ENCODE data around the gene C16orf54.
"Not testable (repeated sequence)": the region's sequence is repeated elsewhere in the genome, so short reads cannot be mapped to it uniquely, and the experiment has no call there.

C16orf54 gene

DNA sequence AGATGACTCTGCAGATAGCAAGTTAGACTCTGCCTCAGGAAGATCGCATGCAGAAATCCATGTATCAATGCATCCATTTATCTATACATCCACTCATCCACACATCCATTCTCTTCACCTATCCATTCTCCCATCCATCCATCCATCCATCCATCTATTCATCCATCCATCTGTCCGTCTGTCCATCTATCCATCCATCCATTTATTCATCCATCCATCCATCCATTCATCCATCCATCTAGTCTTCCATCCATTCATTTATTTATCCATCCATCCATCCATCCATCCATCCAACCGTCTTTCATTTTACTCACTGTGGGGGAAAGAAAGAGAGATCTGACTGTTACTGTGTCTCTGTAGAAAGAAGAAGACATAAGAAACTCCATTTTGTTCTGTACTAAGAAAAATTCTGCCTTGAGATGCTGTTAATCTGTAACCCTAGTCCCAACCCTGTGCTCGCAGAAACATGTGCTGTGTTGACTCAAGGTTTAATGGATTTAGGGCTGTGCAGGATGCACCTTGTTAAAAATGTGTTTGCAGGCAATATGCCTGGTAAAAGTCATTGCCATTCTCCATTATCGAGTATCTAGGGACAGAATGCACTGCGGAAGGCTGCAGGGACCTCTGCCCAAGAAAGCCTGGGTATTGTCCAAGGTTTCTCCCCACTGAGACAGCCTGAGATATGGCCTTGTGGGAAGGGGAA is 5.7 kb downstream of the C16orf54 start:
- H3K9me3 Mint-ChIP-seq; H3K4me3 Mint-ChIP-seq; ATAC-seq (replicated peaks); H3K27me3 Mint-ChIP-seq; DNase-seq: not testable (repeated sequence)
- Mint-ChIP-seq H3K36me3 (peaks cover 15 to 19% of the 10 kb centered on the region in 2 donors), H3K27ac (peak overlapping the region; percentile 45), H3K4me1 (peaks cover 49 to 84% of the 10 kb centered on the region in 2 donors)

GRCh38 chr16:29738514-29738913 is 7.3 kb downstream of the C16orf54 start:
- H3K4me1 Mint-ChIP-seq, result peaks cover 43 to 70% of the 10 kb centered on the region in 2 donors
- H3K27ac Mint-ChIP-seq, result peak overlapping the region; percentile 2
- H3K27me3 Mint-ChIP-seq, result no peaks in the 10 kb centered on the region
- peaks cover 11 to 13% of the 10 kb centered on the region in 2 donors for H3K36me3 Mint-ChIP-seq
- DNase-seq, result peak; percentile 41
- no peak overlapping the region for H3K4me3 Mint-ChIP-seq
- ATAC-seq (replicated peaks), result peak; percentile 96 to 97
- H3K9me3 Mint-ChIP-seq, result peaks cover 0 to 3% of the 10 kb centered on the region in 2 donors

DNA sequence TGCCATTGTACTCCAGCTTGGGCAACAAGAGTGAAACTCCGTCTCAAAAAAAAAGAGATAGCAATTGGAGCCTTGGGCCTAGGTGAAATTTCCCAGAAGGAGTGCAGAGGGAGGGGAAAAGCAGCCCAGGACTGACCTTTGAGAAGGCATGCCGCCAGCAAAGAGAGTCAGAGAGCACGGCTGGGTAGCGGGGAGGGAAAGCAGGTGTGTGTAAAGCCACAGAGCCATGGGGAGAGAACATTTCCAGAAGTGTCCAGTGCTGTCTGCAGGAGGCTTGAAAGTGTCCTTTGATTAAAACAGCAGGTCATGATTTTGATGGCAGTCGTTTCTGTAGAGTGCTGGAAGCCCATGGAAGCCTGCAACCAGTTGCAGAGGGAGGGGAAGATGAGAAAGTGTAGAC is 8.1 kb downstream of the C16orf54 start:
- peak overlapping the region in 1 of 2 donors; percentile 46 for H3K4me3 Mint-ChIP-seq
- H3K4me1 Mint-ChIP-seq, result peaks cover 40 to 66% of the 10 kb centered on the region in 2 donors
- DNase-seq, result no peak
- peaks cover 0 to 5% of the 10 kb centered on the region in 2 donors for H3K9me3 Mint-ChIP-seq
- peak overlapping the region; percentile 56 for H3K27ac Mint-ChIP-seq
- H3K27me3 Mint-ChIP-seq, result no peaks in the 10 kb centered on the region
- no peak for ATAC-seq (replicated peaks)
- H3K36me3 Mint-ChIP-seq, result peaks cover 7 to 9% of the 10 kb centered on the region in 2 donors

- peaks cover 6 to 8% of the 10 kb centered on the region in 2 donors for H3K36me3 Mint-ChIP-seq
- no peak overlapping the region for H3K4me3 Mint-ChIP-seq
- H3K27me3 Mint-ChIP-seq, result no peaks in the 10 kb centered on the region
- peaks cover 40 to 70% of the 10 kb centered on the region in 2 donors for H3K4me1 Mint-ChIP-seq
- peaks cover 4 to 7% of the 10 kb centered on the region in 2 donors for H3K9me3 Mint-ChIP-seq
- no peak for DNase-seq
- no peak for ATAC-seq (replicated peaks)
- no peak overlapping the region for H3K27ac Mint-ChIP-seq
Observed at GRCh38 chr16:29736764-29737163, 9.0 kb downstream of the C16orf54 start.

DNA sequence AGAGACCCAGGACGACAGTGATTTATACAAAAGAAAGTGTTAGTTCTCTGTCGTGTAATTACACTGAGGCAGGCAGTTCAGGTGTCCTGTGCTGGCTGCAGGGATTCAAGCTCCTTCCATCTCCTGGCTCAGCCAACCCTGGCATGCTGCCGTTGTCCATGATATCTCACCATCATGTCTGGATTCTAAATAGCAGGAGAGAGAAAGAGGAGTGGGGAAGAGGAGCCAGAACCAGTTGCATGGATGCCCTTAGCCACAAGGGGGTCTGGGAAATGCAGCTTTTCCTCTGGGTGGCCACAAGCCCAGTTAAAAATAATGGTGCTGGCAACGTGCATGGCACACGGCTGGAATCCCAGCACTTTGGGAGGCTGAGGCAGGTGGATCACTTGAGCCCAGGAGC is 9.7 kb downstream of the C16orf54 start:
- Mint-ChIP-seq H3K4me3 (no peak overlapping the region), H3K36me3 (peaks cover 3 to 4% of the 10 kb centered on the region in 2 donors), H3K9me3 (peaks cover 4 to 7% of the 10 kb centered on the region in 2 donors), H3K27me3 (no peaks in the 10 kb centered on the region), H3K4me1 (peaks cover 37 to 69% of the 10 kb centered on the region in 2 donors), H3K27ac (peak overlapping the region; percentile 37)
- ATAC-seq (replicated peaks) (no peak), DNase-seq (no peak)

DNA sequence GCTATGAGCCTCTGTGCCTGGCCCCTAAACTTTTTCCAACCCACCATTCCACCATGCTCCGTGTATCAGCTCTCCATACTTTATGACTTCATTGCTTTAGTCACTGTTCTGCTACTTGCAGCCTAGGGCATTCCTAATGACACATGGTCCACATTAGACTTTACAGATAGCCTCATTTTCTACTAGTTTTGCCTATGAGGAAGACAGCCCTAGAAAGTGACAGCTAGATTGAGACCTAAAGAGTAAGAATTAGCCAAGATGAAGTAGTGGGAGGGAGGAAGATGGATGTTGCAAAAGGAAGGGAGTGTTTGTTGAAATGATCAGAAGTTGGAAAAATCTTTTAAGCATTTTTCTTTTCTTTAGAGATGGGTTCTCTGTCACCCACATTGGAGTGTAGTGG is 11.0 kb downstream of the C16orf54 start:
- Mint-ChIP-seq H3K9me3 (peaks cover 4% of the 10 kb centered on the region in 2 donors), H3K27me3 (no peaks in the 10 kb centered on the region), H3K27ac (no peak overlapping the region), H3K4me3 (no peak overlapping the region), H3K36me3 (peaks cover 3 to 4% of the 10 kb centered on the region in 2 donors), H3K4me1 (peaks cover 30 to 60% of the 10 kb centered on the region in 2 donors)
- no peak for DNase-seq
- ATAC-seq (replicated peaks), result no peak

- Mint-ChIP-seq H3K4me3 (peak overlapping the region in 1 of 2 donors; percentile 31), H3K27ac (peak overlapping the region; percentile 82), H3K4me1 (peaks cover 12 to 32% of the 10 kb centered on the region in 2 donors)
- H3K9me3 Mint-ChIP-seq, H3K36me3 Mint-ChIP-seq, DNase-seq, H3K27me3 Mint-ChIP-seq: not testable (repeated sequence)
- peak; percentile 84 to 85 for ATAC-seq (replicated peaks)
Observed at GRCh38 chr16:29731768-29732601, 13.8 kb downstream of the C16orf54 start.

DNA sequence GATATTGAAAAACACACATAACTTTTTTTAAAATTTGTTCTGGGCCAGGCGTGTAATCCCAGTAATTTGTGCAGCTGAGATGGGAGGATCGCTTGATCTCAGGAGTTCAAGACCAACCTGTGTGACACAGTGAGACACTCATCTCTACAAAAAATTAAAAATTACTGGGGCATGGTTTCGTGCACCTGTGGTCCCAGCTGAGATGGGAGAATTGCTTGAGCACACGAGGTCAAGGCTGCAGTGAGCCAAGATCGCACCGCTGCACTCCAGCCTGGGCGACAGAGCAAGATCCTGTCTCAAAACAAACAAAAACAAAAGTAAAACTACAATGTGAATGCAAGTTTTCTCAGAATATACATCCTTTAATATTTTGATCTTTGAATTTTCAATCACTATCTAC is 15.1 kb downstream of the C16orf54 start:
- DNase-seq, result no peak
- Mint-ChIP-seq H3K4me1 (peaks cover 10 to 19% of the 10 kb centered on the region in 2 donors), H3K27ac (no peak overlapping the region), H3K27me3 (no peaks in the 10 kb centered on the region), H3K9me3 (peaks cover 4% of the 10 kb centered on the region in 2 donors), H3K36me3 (peaks cover 2 to 4% of the 10 kb centered on the region in 2 donors), H3K4me3 (no peak overlapping the region)
- ATAC-seq (replicated peaks), result peak; percentile 34 to 44

DNA sequence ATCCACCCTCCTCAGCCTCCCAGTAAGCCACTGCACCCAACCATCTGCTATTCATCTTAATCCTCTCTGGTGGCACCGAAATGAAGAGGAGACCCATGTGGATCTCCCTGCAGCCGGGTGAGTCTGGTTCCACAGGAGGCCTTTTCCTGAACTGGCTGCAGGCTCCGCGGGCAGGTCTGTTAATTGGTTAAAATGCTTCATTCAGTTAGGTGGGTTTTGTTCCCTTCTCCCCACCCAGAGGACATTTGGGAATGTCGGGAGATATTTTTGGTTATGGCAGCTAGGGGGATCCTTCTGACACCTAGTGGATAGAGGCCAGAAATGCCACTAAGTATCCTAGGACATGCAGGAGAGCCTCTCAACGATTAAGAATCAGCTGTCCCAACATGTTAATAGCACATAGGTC is 16.7 kb downstream of the C16orf54 start:
- Mint-ChIP-seq H3K9me3 (peaks cover 4% of the 10 kb centered on the region in 2 donors), H3K27ac (no peak overlapping the region), H3K36me3 (peaks cover 2 to 4% of the 10 kb centered on the region in 2 donors), H3K4me3 (no peak overlapping the region), H3K27me3 (no peaks in the 10 kb centered on the region), H3K4me1 (peaks cover 7 to 18% of the 10 kb centered on the region in 2 donors)
- DNase-seq (no peak), ATAC-seq (replicated peaks) (no peak)

DNA sequence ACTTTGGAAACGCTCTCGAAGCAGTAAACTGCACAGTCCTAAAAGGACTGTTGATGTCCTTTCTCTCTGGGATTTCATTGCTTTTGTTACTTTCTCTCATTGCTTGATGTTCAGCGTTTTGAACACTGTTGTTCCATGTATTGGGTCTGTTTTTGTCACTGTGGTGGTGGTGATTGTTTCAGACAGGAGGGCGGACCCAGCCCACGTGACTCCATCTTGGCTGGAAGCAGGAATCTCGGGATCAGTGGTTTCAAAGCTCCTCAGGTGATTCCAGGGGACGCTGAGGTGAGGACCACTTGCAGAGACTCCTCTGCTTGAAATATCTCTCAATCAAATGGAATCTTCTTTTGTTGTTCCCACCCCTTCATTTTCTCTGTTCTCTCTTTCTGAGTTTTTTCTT is 18.3 kb downstream of the C16orf54 start:
- peaks cover 2 to 3% of the 10 kb centered on the region in 2 donors for H3K36me3 Mint-ChIP-seq
- H3K27me3 Mint-ChIP-seq, result no peaks in the 10 kb centered on the region
- ATAC-seq (replicated peaks), result no peak
- no peak overlapping the region for H3K27ac Mint-ChIP-seq
- DNase-seq, result no peak
- H3K4me1 Mint-ChIP-seq, result peaks cover 7 to 17% of the 10 kb centered on the region in 2 donors
- H3K9me3 Mint-ChIP-seq, result peaks cover 2 to 3% of the 10 kb centered on the region in 2 donors
- H3K4me3 Mint-ChIP-seq, result no peak overlapping the region

- Mint-ChIP-seq H3K36me3 (no peaks in the 10 kb centered on the region), H3K4me3 (no peak overlapping the region), H3K27me3 (no peaks in the 10 kb centered on the region), H3K4me1 (peaks cover 5 to 11% of the 10 kb centered on the region in 2 donors), H3K27ac (no peak overlapping the region), H3K9me3 (no peaks in the 10 kb centered on the region)
- DNase-seq (no peak), ATAC-seq (replicated peaks) (no peak)
Observed at GRCh38 chr16:29726845-29727377, 18.9 kb downstream of the C16orf54 start.

DNA sequence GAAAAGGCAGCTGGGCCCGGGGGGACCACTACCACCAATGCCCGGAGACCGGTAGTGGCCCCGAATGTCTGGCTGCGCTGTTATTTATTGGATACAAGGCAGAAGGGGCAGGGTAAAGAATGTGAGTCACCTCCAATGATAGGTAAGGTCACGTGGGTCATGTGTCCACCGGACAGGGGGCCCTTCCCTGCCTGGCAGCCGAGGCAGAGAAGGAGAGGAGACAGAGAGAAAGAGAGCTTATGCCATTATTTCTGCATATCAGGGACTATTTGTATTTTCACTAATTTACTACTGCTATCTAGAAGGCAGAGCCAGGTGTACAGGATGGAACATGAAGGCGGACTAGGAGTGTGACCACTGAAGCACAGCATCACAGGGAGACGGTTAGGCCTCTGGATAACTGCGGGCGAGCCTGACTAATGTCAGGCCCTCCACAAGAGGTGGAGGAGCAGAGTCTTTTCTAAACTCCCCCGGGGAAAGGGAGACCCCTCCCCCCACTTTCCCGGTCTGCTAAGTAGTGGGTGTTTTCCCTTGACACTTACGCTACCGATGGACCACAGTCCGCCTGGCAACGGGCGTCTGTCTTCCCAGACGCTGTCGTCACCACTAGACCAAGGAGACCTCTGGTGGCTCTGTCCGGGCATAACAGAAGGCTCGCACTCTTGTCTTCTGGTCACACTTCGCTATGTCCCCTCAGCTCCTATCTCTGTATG is 24.5 kb downstream of the C16orf54 start:
- H3K27me3 Mint-ChIP-seq, H3K9me3 Mint-ChIP-seq, H3K36me3 Mint-ChIP-seq: not testable (repeated sequence)
- Mint-ChIP-seq H3K4me1 (peaks cover 12 to 13% of the 10 kb centered on the region in 2 donors), H3K27ac (peak overlapping the region; percentile 57), H3K4me3 (peak overlapping the region in 1 of 2 donors; percentile 77)
- ATAC-seq (replicated peaks) (peak; percentile 76 to 79), DNase-seq (peak; percentile 47)

DNA sequence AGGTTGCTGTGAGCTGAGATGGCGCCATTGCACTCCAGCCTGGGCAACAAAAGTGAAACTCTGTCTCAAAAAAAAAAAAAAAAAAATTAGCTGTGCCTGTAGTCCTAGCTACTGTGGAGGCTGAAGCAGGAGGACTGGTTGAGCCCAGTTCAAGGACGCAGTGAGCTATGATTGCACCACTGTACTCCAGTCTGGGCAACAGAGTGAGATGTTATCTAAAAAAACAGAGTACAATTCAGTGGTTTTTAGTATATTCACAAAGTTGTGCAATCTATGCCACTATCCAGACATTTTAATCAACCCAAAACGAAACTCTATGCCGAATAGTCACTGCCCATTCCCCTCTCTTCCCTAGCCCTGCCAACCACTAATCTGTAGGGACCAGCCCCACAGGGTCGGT is 25.1 kb downstream of the C16orf54 start:
- Mint-ChIP-seq H3K9me3 (no peaks in the 10 kb centered on the region), H3K27me3 (no peaks in the 10 kb centered on the region)

GRCh38 chr16:29719063-29719462 is 26.7 kb downstream of the C16orf54 start:
- Mint-ChIP-seq H3K4me3 (no peak overlapping the region), H3K27me3 (no peaks in the 10 kb centered on the region), H3K36me3 (no peaks in the 10 kb centered on the region), H3K27ac (peak overlapping the region; percentile 51), H3K9me3 (no peaks in the 10 kb centered on the region), H3K4me1 (peaks cover 12 to 13% of the 10 kb centered on the region in 2 donors)
- no peak for DNase-seq
- peak in 1 of 2 donors; percentile 31 for ATAC-seq (replicated peaks)

More for the DNA sequence above, 25.1 kb downstream of the C16orf54 start:
- ATAC-seq (replicated peaks) (no peak), DNase-seq (no peak)
- Mint-ChIP-seq H3K36me3 (no peaks in the 10 kb centered on the region), H3K4me1 (peaks cover 12 to 13% of the 10 kb centered on the region in 2 donors), H3K27ac (no peak overlapping the region), H3K4me3 (peak overlapping the region in 1 of 2 donors; percentile 77)

Data from stimulated activated naive B cell treated with anti-CD40 and anti-IgM and Interleukin-4, amounts not matched to agents 10 μg/mL and 1 μg/mL and 100 μg/mL, for 72 hours (primary cell).